PC-3 (cell line): ENCODE data around the gene SDSL.

Source experiments
- EZH2phosphoT487 ChIP-seq: fragments of 300-600 bp; sonication (generic); IDR thresholded peaks from 2 replicates; pipeline ENCODE4 v1.6.1; 2018; ENCODE audit warnings: mild to moderate bottlenecking, antibody characterized with exemption, low read length, borderline replicate concordance
- TF ChIP-seq, protein P1 (sequence below): fragments of 300-600 bp; sonication (generic); conservative IDR thresholded peaks from 2 replicates; pipeline ENCODE4 v1.5.1; 2017; ENCODE audit warnings: antibody characterized with exemption, low read depth, mild to moderate bottlenecking, low read length

DNA sequence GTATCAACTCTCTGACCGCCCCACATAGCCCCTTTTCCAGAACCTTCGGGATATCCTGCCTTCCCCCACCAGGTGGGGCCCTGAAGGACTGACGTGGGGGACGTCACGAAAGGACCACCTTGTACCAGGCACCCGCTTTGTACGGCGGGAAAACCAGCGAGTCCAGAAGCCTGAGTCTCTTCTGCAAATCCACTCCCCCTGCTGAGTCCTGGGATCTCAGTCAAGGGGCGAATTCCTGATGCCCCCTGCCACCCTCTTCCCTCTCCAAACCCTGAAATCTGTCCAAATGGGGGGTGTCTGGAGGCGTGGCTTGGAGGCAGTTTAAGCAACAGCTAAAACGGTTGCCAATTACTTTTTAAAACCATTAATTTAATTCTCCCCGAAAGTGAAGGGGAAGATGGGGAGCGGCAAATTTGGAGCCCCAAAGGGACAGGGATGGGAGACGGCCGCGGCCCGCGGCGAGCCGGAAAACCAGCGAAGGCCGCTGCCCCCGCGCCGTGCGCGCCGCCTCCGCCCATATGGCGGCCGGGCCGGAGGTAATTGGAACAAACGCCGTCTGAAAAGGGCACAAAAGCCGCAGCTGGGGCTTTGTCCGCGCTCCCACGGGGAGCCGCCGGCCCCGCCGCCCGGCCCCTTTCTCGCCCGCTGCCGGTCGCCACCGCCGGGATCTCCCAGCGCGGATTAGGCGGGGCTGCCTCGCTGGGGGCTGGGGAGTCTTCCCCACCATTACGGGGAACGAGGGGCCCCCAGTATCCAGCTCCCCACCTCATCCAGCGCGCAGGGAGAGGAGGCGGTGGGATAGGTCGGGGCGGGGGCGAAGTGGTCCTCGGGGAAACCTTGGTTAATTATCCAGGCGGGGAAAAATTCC lies 42.9 kb downstream of the SDSL start:
- TF ChIP-seq, protein P1, sequence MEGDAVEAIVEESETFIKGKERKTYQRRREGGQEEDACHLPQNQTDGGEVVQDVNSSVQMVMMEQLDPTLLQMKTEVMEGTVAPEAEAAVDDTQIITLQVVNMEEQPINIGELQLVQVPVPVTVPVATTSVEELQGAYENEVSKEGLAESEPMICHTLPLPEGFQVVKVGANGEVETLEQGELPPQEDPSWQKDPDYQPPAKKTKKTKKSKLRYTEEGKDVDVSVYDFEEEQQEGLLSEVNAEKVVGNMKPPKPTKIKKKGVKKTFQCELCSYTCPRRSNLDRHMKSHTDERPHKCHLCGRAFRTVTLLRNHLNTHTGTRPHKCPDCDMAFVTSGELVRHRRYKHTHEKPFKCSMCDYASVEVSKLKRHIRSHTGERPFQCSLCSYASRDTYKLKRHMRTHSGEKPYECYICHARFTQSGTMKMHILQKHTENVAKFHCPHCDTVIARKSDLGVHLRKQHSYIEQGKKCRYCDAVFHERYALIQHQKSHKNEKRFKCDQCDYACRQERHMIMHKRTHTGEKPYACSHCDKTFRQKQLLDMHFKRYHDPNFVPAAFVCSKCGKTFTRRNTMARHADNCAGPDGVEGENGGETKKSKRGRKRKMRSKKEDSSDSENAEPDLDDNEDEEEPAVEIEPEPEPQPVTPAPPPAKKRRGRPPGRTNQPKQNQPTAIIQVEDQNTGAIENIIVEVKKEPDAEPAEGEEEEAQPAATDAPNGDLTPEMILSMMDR = no peak
- TF ChIP-seq EZH2phosphoT487 = no peak
